GM12878 (cell line): Measurements from ENCODE around the gene CPSF4L. TPM values are rescaled to one million over a fixed set of nuclear protein-coding genes. Genes with fewer than 3 reads are reported as not detected.

Experiments used
- ATAC-seq: fragments of 200-7000 bp; cut with Tn5 transposase; 3 replicates; pipeline ENCODE4 v1.9.1; 2020; ENCODE audit warnings: mild to moderate bottlenecking, moderate library complexity
- BruUV-seq: library from RNA; stranded (reverse); fragments of 400-500 nt; replicated peaks from 2 replicates; lab custom pipeline; 2021; lab: Mats Ljungman, UMichigan
- CTCF ChIA-PET: fragments of 300-600 bp; sonication (Branson Sonifier 250); formaldehyde crosslinking; extraction: SDS; loops from one replicate; lab custom pipeline; 2021; ENCODE audit warnings: inconsistent platforms; lab: Yijun Ruan, JAX
- POLR2A ChIA-PET: fragments of 350-600 bp; formaldehyde crosslinking; extraction: SDS; loops from one replicate; lab custom pipeline; 2021; ENCODE audit warnings: inconsistent platforms; lab: Charles Lee
- RAD21 ChIA-PET: fragments of 300-600 bp; sonication (Branson Sonifier 250); formaldehyde crosslinking; loops from one replicate; lab custom pipeline; 2023; ENCODE audit warnings: antibody characterized with exemption; ENCODE audit not compliant: unreplicated experiment; lab: Charles Lee
- SMC1A ChIA-PET: fragments of 300-600 bp; sonication (Branson Sonifier 250); formaldehyde crosslinking; loops from one replicate; lab custom pipeline; 2023; ENCODE audit not compliant: unreplicated experiment, uncharacterized antibody; lab: Charles Lee
- DNase-seq: peaks from one replicate; pipeline ENCODE4 v3.0.0-alpha.2; 2011; ENCODE audit warnings: low read depth, low spot score
- FAIRE-seq: peaks from 3 replicates; lab custom pipeline; 2011; peaks lifted over from hg19 to GRCh38; lab: Jason Lieb, UNC
- H2AFZ ChIP-seq: 2 replicates; pipeline ENCODE4 v1.6.0; 2011; ENCODE audit warnings: low read depth, low read length, control low read depth; ENCODE audit not compliant: control insufficient read depth
- H3K27ac ChIP-seq: 2 replicates; pipeline ENCODE4 v1.5.1; 2011; ENCODE audit warnings: control low read depth; ENCODE audit not compliant: control insufficient read depth, insufficient read depth
- H3K27me3 ChIP-seq, 2 experiments: replicated peaks in 1 of 2; 2 replicates each; pipeline versions ENCODE4 v1.6.0 to v1.6.1; 2011; ENCODE audit warnings: low read length in 1 of 2; ENCODE audit not compliant: control insufficient read depth in 2 of 2, insufficient read depth in 2 of 2
- H3K36me3 ChIP-seq, 2 experiments: 2 replicates each; pipeline ENCODE4 v1.5.1; 2011; ENCODE audit warnings: low read length in 1 of 2; ENCODE audit not compliant: control insufficient read depth in 2 of 2, insufficient read depth in 2 of 2
- H3K4me1 ChIP-seq: 2 replicates; pipeline ENCODE4 v1.6.1; 2011; ENCODE audit warnings: mild to moderate bottlenecking, low read length, moderate library complexity, mixed read lengths; ENCODE audit not compliant: control insufficient read depth, insufficient read depth
- H3K4me2 ChIP-seq: 2 replicates; pipeline ENCODE4 v1.6.0; 2011; ENCODE audit warnings: control low read depth; ENCODE audit not compliant: control insufficient read depth, insufficient read depth
- H3K4me3 ChIP-seq: fragments of 200-600 bp; sonication (generic); 2 replicates; pipeline ENCODE4 v1.5.1; 2016
- H3K79me2 ChIP-seq: 2 replicates; pipeline ENCODE4 v1.6.0; 2011; ENCODE audit warnings: low read length; ENCODE audit not compliant: control insufficient read depth, insufficient read depth
- H3K9ac ChIP-seq: 2 replicates; pipeline ENCODE4 v1.8.0; 2011; ENCODE audit warnings: low read length, control low read depth, mixed read lengths; ENCODE audit not compliant: control insufficient read depth, insufficient read depth
- H3K9me3 ChIP-seq: replicated peaks from 3 replicates; pipeline ENCODE4 v1.5.1; 2011; ENCODE audit warnings: mild to moderate bottlenecking, low read length; ENCODE audit not compliant: control insufficient read depth, insufficient read depth
- H4K20me1 ChIP-seq: 2 replicates; pipeline ENCODE4 v1.6.0; 2011; ENCODE audit not compliant: control insufficient read depth, insufficient read depth
- BHLHE40 ChIP-seq, 2 experiments: fragments of 450-650 bp in 1 of 2; IDR thresholded peaks; 2 replicates each; pipeline ENCODE4 v1.6.1; 2011 to 2017; ENCODE audit warnings: low read depth in 2 of 2, borderline replicate concordance in 1 of 2, improper control_type of control experiment in 1 of 2, low read length in 1 of 2, mild to moderate bottlenecking in 1 of 2
- CBX5 ChIP-seq: sonication (generic); IDR thresholded peaks from 2 replicates; pipeline ENCODE4 v1.6.1; 2016; ENCODE audit warnings: low read depth, moderate library complexity, mild to moderate bottlenecking, inconsistent platforms
- CHD1 ChIP-seq: IDR thresholded peaks from 2 replicates; pipeline ENCODE4 v1.6.1; 2012; ENCODE audit warnings: low read depth, low read length, improper control_type of control experiment
- FOXK2 ChIP-seq: fragments of 450-650 bp; IDR thresholded peaks from 2 replicates; pipeline ENCODE4 v1.6.1; 2017; ENCODE audit warnings: mild to moderate bottlenecking, moderate library complexity
- MTA2 ChIP-seq: fragments of 450-650 bp; IDR thresholded peaks from 2 replicates; pipeline ENCODE4 v1.6.1; 2016; ENCODE audit warnings: low read depth, mild to moderate bottlenecking, moderate library complexity
- NBN ChIP-seq: fragments of 450-650 bp; IDR thresholded peaks from 2 replicates; pipeline ENCODE4 v1.6.1; 2016
- NR2F1 ChIP-seq: fragments of 450-650 bp; conservative IDR thresholded peaks from 2 replicates; pipeline ENCODE4 v1.6.1; 2017; ENCODE audit warnings: mild to moderate bottlenecking
- RAD51 ChIP-seq: fragments of 450-650 bp; IDR thresholded peaks from 2 replicates; pipeline ENCODE4 v1.6.1; 2016; ENCODE audit warnings: moderate library complexity, mild to moderate bottlenecking, inconsistent platforms
- SMARCA5 ChIP-seq: fragments of 450-650 bp; IDR thresholded peaks from 2 replicates; pipeline ENCODE4 v1.6.1; 2017; ENCODE audit warnings: mild to moderate bottlenecking
- WGBS: methylation state at CpG from one replicate; pipeline ENCODE4 v1.1.6; 2016; ENCODE audit warnings: low lambda C conversion rate; ENCODE audit not compliant: insufficient replicate concordance, insufficient coverage; ENCODE audit errors: missing lambda C conversion rate; 5-methylcytosine and 5-hydroxymethylcytosine counted together
- in situ Hi-C: fragments of 300-500 bp; cut with MboI; formaldehyde crosslinking; loops from 9 replicates; pipeline ENCODE4 v1.14.3; 2018; ENCODE audit warnings: mixed read lengths
- intact Hi-C: fragments of 100-400 bp; cut with micrococcal nuclease; formaldehyde crosslinking; loops from one replicate; pipeline ENCODE4 v1.14.2; 2022; ENCODE audit not compliant: unreplicated experiment
- polyA plus RNA-seq, 11 experiments: library from polyadenylated mRNA; depleted of rRNA in 4 of 11; unstranded in 6 of 11; stranded (reverse) in 5 of 11; fragments of >200 nt; fragmentation: Nextera tagmentation in 4 of 11; fragmentation: Illumina TruSeq in 1 of 11; extraction: Ambion mirVana in 4 of 11; extraction: Trizol in 1 of 11; gene quantifications; 1 replicate in 1 of 11; 2 replicates in 10 of 11; pipeline versions ENCODE4 v1.2.1 to v1.2.3, GENCODE V29; 2011 to 2016; ENCODE audit warnings: inconsistent platforms in 2 of 11, missing spikeins in 2 of 11, low read depth in 1 of 11
- total RNA-seq, 4 experiments: library from RNA; depleted of rRNA in 3 of 4; stranded (reverse); fragments of >200 nt in 3 of 4; fragmentation: Illumina TruSeq in 1 of 4; extraction: Trizol in 1 of 4; gene quantifications; 2 replicates each; pipeline versions ENCODE4 v1.2.1 to v1.2.3, GENCODE V29; 2013 to 2021
- TF ChIP-seq, protein P1 (sequence below): fragments of 450-650 bp; IDR thresholded peaks from 2 replicates; pipeline ENCODE4 v1.6.1; 2016; ENCODE audit warnings: mild to moderate bottlenecking

The CPSF4L gene
- total and polyA plus RNA-seq, 10 of the 15 experiments (the other 5 are each of a cell fraction or from before 2014, with no cell fraction given): not detected

DNA sequence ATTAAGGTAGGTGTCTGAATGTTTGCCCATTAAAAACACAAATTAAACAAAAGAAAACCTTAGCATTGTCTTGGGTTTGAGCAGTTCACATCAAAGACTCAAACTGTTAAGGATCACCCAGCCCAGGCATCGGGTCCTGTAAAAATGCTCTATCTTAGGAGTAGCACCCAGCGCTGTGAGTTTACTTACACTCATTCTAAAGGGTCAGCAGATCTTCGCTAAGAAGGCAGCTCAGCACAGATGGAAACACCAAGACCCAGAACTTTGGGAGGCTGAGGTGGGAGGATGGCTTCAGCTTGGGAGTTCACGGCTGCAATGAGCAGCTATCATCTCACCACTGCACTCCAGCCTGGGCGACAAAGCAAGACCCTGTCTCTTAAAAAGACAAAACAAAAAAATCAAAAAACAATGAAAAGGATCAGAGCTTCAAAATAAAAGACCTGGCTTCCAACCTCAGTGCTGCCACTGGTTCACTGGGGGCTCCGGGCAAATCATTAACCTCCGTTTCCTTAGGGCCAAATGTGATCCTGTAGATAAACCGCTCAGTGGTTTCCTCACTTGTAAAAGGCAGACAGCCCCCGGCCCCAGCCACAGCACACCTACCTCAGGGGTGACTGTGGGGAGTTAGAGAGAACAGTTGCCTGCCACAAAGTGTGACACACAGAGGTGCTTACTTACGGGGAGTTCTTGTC, 57.7 kb downstream of the CPSF4L start:
- H3K27ac ChIP-seq: no peak overlapping the region
- ChIA-PET POLR2A (interaction anchor here (2.0 kb wide), 1 partner anchor 24 kb away, joined by 11 read pairs; no protein-coding TSS in a partner anchor), SMC1A (interaction anchor here (1.0 to 2.8 kb wide), 12 partner anchors 8 to 166 kb away, joined by 3 to 16 read pairs (median 6); partner anchors contain the start of gene COG1), RAD21 (interaction anchor here (0.9 to 3.2 kb wide), 6 partner anchors 12 to 479 kb away, joined by 3 to 21 read pairs (median 4); no protein-coding TSS in a partner anchor), CTCF (interaction anchor here (0.7 to 4.7 kb wide), 10 partner anchors 12 to 477 kb away, joined by 3 to 20 read pairs (median 4); partner anchors contain the start of gene COG1)
- H3K9ac ChIP-seq: no peak overlapping the region
- no peaks in the 10 kb centered on the region for H3K4me1 ChIP-seq
- no peaks in the 10 kb centered on the region; the same call in 1 of the 2 replicates for H4K20me1 ChIP-seq
- H3K79me2 ChIP-seq: no peaks in the 10 kb centered on the region
- no peak overlapping the region for H2AFZ ChIP-seq
- no peaks in the 10 kb centered on the region for H3K9me3 ChIP-seq
- H3K4me3 ChIP-seq: no peak overlapping the region
- DNase-seq: no peak
- no peak for FAIRE-seq
- H3K27me3 ChIP-seq: no peaks in the 10 kb centered on the region
- peaks cover 28 to 48% of the 10 kb centered on the region in 2 experiments for H3K36me3 ChIP-seq
- no TSS peak for BruUV-seq
- intact Hi-C loops (no loop called here), in situ Hi-C loops (no loop called here)
- TF ChIP-seq BHLHE40 (IDR thresholded peaks at IDR 0.05; ENCODE audit: borderline replicate concordance in 1 of 2, low read depth in 2 of 2, low read length in 1 of 2) (no peak), SMARCA5 (peak; percentile 20; the same call in 1 of the 2 replicates)
- ATAC-seq: peak; percentile 52
- no peak overlapping the region for H3K4me2 ChIP-seq
- WGBS: 91% methylated on average over 10 of the region's 10 CpGs

DNA sequence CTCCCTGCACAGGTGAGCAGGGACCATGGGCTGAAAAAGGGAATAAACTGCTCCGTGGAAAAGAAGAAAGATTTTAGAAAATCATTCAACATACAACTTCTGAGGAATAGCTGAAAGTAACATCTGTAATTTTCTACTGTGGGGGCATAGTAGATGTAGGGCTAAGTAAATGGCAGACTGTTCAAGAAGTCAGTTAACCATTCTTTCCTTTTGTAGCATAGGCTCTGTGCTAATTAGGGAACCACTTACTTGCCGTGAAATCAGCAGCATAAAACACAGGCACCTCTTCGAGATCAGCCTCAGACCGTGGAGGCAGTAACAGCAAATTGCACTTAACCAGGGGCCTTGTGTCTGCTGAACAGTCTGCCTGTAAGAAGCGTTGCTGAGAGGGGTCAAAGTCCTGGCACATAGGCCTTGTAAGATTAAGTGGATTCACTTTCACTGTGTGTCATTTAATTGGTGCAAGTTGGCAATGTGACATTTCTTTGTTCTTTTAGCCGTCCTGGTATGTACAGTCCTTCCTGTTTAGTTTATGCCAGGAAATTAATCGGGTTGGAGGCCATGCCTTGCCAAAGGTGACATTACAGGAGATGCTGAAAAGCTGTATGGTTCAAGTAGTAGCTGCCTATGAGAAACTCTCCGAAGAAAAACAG, 58.4 kb downstream of the CPSF4L start:
- H3K79me2 ChIP-seq: no peaks in the 10 kb centered on the region
- FAIRE-seq (no peak), ATAC-seq (peak; percentile 91), DNase-seq (no peak)
- H3K9ac ChIP-seq: no peak overlapping the region
- H3K27ac ChIP-seq: no peak overlapping the region
- ChIA-PET CTCF (interaction anchor here (0.7 to 4.7 kb wide), 13 partner anchors 12 to 477 kb away, joined by 3 to 20 read pairs (median 3); partner anchors contain the start of gene COG1), SMC1A (interaction anchor here (1.0 to 2.8 kb wide), 14 partner anchors 9 to 167 kb away, joined by 3 to 16 read pairs (median 6); partner anchors contain the start of gene COG1), POLR2A (interaction anchor here (1.4 to 2.0 kb wide), 2 partner anchors 11 to 24 kb away, joined by 3 to 11 read pairs; partner anchors contain the start of gene COG1), RAD21 (interaction anchor here (0.9 to 3.2 kb wide), 9 partner anchors 9 to 478 kb away, joined by 3 to 21 read pairs (median 4); a partner anchor contains a TSS)
- H3K4me1 ChIP-seq: no peaks in the 10 kb centered on the region
- no peak overlapping the region for H2AFZ ChIP-seq
- WGBS: 77% methylated on average over 8 of the region's 8 CpGs
- no peaks in the 10 kb centered on the region for H3K27me3 ChIP-seq
- in situ Hi-C loops: no loop called here
- intact Hi-C loops: no loop called here
- H3K4me2 ChIP-seq: no peak overlapping the region
- no peaks in the 10 kb centered on the region for H3K9me3 ChIP-seq
- no peak overlapping the region for H3K4me3 ChIP-seq
- H4K20me1 ChIP-seq: no peaks in the 10 kb centered on the region; the same call in 1 of the 2 replicates
- peaks cover 28 to 47% of the 10 kb centered on the region in 2 experiments for H3K36me3 ChIP-seq
- BruUV-seq: no TSS peak
- no peak for TF ChIP-seq CBX5
- no peak for TF ChIP-seq CHD1
- peak; percentile 61; the same call in 1 of the 2 replicates for TF ChIP-seq RAD51
- TF ChIP-seq NBN: peak; percentile 39; the same call in 1 of the 2 replicates
- 0 out of 2 replicates have a peak, but pooled peaks have one; percentile 14 for TF ChIP-seq FOXK2
- TF ChIP-seq, protein P1, sequence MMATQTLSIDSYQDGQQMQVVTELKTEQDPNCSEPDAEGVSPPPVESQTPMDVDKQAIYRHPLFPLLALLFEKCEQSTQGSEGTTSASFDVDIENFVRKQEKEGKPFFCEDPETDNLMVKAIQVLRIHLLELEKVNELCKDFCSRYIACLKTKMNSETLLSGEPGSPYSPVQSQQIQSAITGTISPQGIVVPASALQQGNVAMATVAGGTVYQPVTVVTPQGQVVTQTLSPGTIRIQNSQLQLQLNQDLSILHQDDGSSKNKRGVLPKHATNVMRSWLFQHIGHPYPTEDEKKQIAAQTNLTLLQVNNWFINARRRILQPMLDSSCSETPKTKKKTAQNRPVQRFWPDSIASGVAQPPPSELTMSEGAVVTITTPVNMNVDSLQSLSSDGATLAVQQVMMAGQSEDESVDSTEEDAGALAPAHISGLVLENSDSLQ: 0 out of 2 replicates have a peak, but pooled peaks have one; percentile 8
- TF ChIP-seq MTA2: peak; percentile 34
- TF ChIP-seq NR2F1: 0 out of 2 replicates have a peak, but pooled peaks have one; percentile 11
